Fibroblast of lung (primary cell): ENCODE data around the gene ADH1C. TPM values are rescaled to one million over a fixed set of nuclear protein-coding genes. Genes with fewer than 3 reads are reported as not detected.

Experiments used
- DNase-seq, 2 donors: peaks; one replicate each; pipeline versions ENCODE4 v3.0.0 to v3.0.0-alpha.2; 2010; ENCODE audit warnings: low read depth in 2 of 2
- H2AFZ ChIP-seq: 2 replicates; pipeline ENCODE4 v1.5.1; 2012; ENCODE audit warnings: low read length, control low read depth, inconsistent platforms
- H3K27ac ChIP-seq: 2 replicates; pipeline ENCODE4 v1.5.1; 2011; ENCODE audit warnings: low read length, control low read depth; ENCODE audit not compliant: insufficient read depth
- H3K27me3 ChIP-seq: 2 replicates; pipeline ENCODE4 v1.5.1; 2011; ENCODE audit warnings: mild to moderate bottlenecking, low read length; ENCODE audit not compliant: control insufficient read depth, insufficient read depth
- H3K36me3 ChIP-seq: 2 replicates; pipeline ENCODE4 v1.5.1; 2011; ENCODE audit warnings: low read length; ENCODE audit not compliant: control insufficient read depth, insufficient read depth
- H3K4me1 ChIP-seq: 2 replicates; pipeline ENCODE4 v1.5.1; 2011; ENCODE audit warnings: low read length; ENCODE audit not compliant: control insufficient read depth, insufficient read depth; ENCODE audit errors: extremely low read depth
- H3K4me2 ChIP-seq: 2 replicates; pipeline ENCODE4 v1.5.1; 2011; ENCODE audit warnings: low read length, control low read depth; ENCODE audit not compliant: insufficient read depth; ENCODE audit errors: extremely low read depth
- H3K4me3 ChIP-seq, 4 experiments: fragments of 200-600 bp in 1 of 4; sonication (generic) in 1 of 4; replicated peaks in 1 of 4; 2 replicates each; pipeline ENCODE4 v1.5.1; 2011 to 2016; ENCODE audit warnings: low read length in 4 of 4, low read depth in 3 of 4, mild to moderate bottlenecking in 3 of 4, control low read depth in 2 of 4, inconsistent platforms in 1 of 4, mixed read lengths in 1 of 4; ENCODE audit not compliant: insufficient read depth in 1 of 4; ENCODE audit errors: control extremely low read depth in 1 of 4
- H3K79me2 ChIP-seq: 2 replicates; pipeline ENCODE4 v1.5.1; 2012; ENCODE audit warnings: mild to moderate bottlenecking, low read length, inconsistent platforms; ENCODE audit not compliant: control insufficient read depth, insufficient read depth
- H3K9ac ChIP-seq: 2 replicates; pipeline ENCODE4 v1.5.1; 2011; ENCODE audit warnings: mild to moderate bottlenecking, low read length, control low read depth; ENCODE audit not compliant: insufficient read depth
- H3K9me3 ChIP-seq: 2 replicates; pipeline ENCODE4 v1.5.1; 2012; ENCODE audit warnings: low read depth, low read length; ENCODE audit not compliant: control insufficient read depth, insufficient read depth
- H4K20me1 ChIP-seq: 2 replicates; pipeline ENCODE4 v1.5.1; 2011; ENCODE audit warnings: low read length; ENCODE audit not compliant: control insufficient read depth, insufficient read depth; ENCODE audit errors: extremely low read depth
- CTCF ChIP-seq, 2 donors: IDR thresholded peaks in 1 of 2; conservative IDR thresholded peaks in 1 of 2; 1 replicate in 1 of 2; 2 replicates in 1 of 2; pipeline ENCODE4 v1.5.1; 2011 to 2012; ENCODE audit warnings: low read length in 2 of 2, control low read depth in 1 of 2, inconsistent platforms in 1 of 2, low read depth in 1 of 2, mild to moderate bottlenecking in 1 of 2
- EZH2 ChIP-seq: IDR thresholded peaks from 2 replicates; pipeline ENCODE4 v1.5.1; 2012; ENCODE audit warnings: low read length, control low read depth, mild to moderate bottlenecking; ENCODE audit errors: missing control alignments
- polyA plus RNA-seq, 2 donors: library from polyadenylated mRNA; depleted of rRNA in 1 of 2; stranded (reverse) in 1 of 2; unstranded in 1 of 2; fragments of >200 nt; gene quantifications; 2 replicates each; pipeline ENCODE4 v1.2.1, GENCODE V29; 2011 to 2012; ENCODE audit warnings: missing spikeins in 1 of 2
- total RNA-seq: library from RNA; depleted of rRNA; stranded (reverse); fragments of >200 nt; gene quantifications from 2 replicates; pipeline ENCODE4 v1.2.1, GENCODE V29; 2014

The ADH1C gene
- total and polyA plus RNA-seq, 2 donors (not counting 1 experiment from before 2014, with no cell fraction given) = 0.83 to 1.2 TPM

GRCh38 chr4:99339172-99339571, 13.4 kb downstream of the ADH1C start:
- Histone ChIP-seq H3K4me1 (no peaks in the 10 kb centered on the region), H3K27me3 (no peaks in the 10 kb centered on the region), H3K79me2 (no peaks in the 10 kb centered on the region), H2AFZ (no peak overlapping the region), H4K20me1 (no peaks in the 10 kb centered on the region), H3K4me2 (no peak overlapping the region), H3K9ac (no peak overlapping the region), H3K4me3 (no peak overlapping the region), H3K9me3 (no peaks in the 10 kb centered on the region), H3K27ac (no peak overlapping the region), H3K36me3 (no peaks in the 10 kb centered on the region)
- no peak for DNase-seq
- TF ChIP-seq CTCF (conservative IDR thresholded peaks at IDR 0.05 in 1 of 2, IDR thresholded peaks at IDR 0.05 in 1 of 2; ENCODE audit: low read depth in 1 of 2, low read length in 2 of 2) (no peak), EZH2 (no peak)

- Histone ChIP-seq H3K4me1 (no peaks in the 10 kb centered on the region), H3K36me3 (no peaks in the 10 kb centered on the region), H3K4me3 (no peak overlapping the region), H4K20me1 (no peaks in the 10 kb centered on the region), H3K27me3 (no peaks in the 10 kb centered on the region), H3K27ac (no peak overlapping the region), H3K79me2 (no peaks in the 10 kb centered on the region), H2AFZ (no peak overlapping the region), H3K4me2 (no peak overlapping the region), H3K9ac (no peak overlapping the region), H3K9me3 (no peaks in the 10 kb centered on the region)
- no peak for DNase-seq
- TF ChIP-seq EZH2 (no peak), CTCF (conservative IDR thresholded peaks at IDR 0.05 in 1 of 2, IDR thresholded peaks at IDR 0.05 in 1 of 2; ENCODE audit: low read depth in 1 of 2, low read length in 2 of 2) (no peak)
Measured at GRCh38 chr4:99336553-99336952, 16.0 kb downstream of the ADH1C start.

- no peaks in the 10 kb centered on the region for H3K4me1 ChIP-seq
- H3K27me3 ChIP-seq = no peaks in the 10 kb centered on the region
- no peak overlapping the region for H2AFZ ChIP-seq
- no peaks in the 10 kb centered on the region for H3K9me3 ChIP-seq
- H3K79me2 ChIP-seq = no peaks in the 10 kb centered on the region
- no peak for DNase-seq
- no peaks in the 10 kb centered on the region for H4K20me1 ChIP-seq
- H3K36me3 ChIP-seq = no peaks in the 10 kb centered on the region
- H3K4me3 ChIP-seq = no peak overlapping the region
- H3K9ac ChIP-seq = no peak overlapping the region
- no peak overlapping the region for H3K4me2 ChIP-seq
- no peak overlapping the region for H3K27ac ChIP-seq
- TF ChIP-seq CTCF (conservative IDR thresholded peaks at IDR 0.05 in 1 of 2, IDR thresholded peaks at IDR 0.05 in 1 of 2; ENCODE audit: low read depth in 1 of 2, low read length in 2 of 2) (no peak), EZH2 (no peak)
Measured at GRCh38 chr4:99334880-99335279, 17.7 kb downstream of the ADH1C start.
